GM12891 (cell line): ENCODE data around the gene DIDO1.

ENCODE experiments used
- PAX5 ChIP-seq: IDR thresholded peaks from 2 replicates; pipeline ENCODE4 v1.6.1; 2011; ENCODE audit warnings: low read length, moderate library complexity, mild to moderate bottlenecking; ENCODE audit not compliant: insufficient read depth, severe bottlenecking
- POLR2A ChIP-seq: IDR thresholded peaks from 2 replicates; pipeline ENCODE4 v1.6.1; 2011; ENCODE audit warnings: low read depth, low read length, control low read depth
- POLR2AphosphoS5 ChIP-seq: IDR thresholded peaks from 2 replicates; pipeline ENCODE4 v1.6.1; 2011; ENCODE audit warnings: low read depth, low read length, control low read depth
- POU2F2 ChIP-seq: IDR thresholded peaks from 2 replicates; pipeline ENCODE4 v1.6.1; 2011; ENCODE audit warnings: low read depth, mild to moderate bottlenecking, control low read depth, low read length, moderate library complexity
- SPI1 ChIP-seq: IDR thresholded peaks from 2 replicates; pipeline ENCODE4 v1.6.1; 2011; ENCODE audit warnings: low read depth, low read length, control low read depth
- TAF1 ChIP-seq: IDR thresholded peaks from 2 replicates; pipeline ENCODE4 v1.6.1; 2011; ENCODE audit warnings: low read depth, low read length, control low read depth

- TF ChIP-seq POLR2AphosphoS5: no peak
- TF ChIP-seq POLR2A: no peak
- no peak for TF ChIP-seq TAF1
- no peak for TF ChIP-seq POU2F2
- TF ChIP-seq SPI1: no peak
- TF ChIP-seq PAX5: no peak
These were observed 29.8 kb downstream of the DIDO1 start for GRCh38 chr20:62896526-62896925.
